HG03457 (cell line): ENCODE results near the gene BBC3.
A peak's percentile ranks its signal among the peaks of the same experiment; 100 is the strongest.

Source experiments
- ATAC-seq: cut with Tn5 transposase; IDR thresholded peaks from one replicate; pipeline ENCODE4 v1.9.1; 2021; ENCODE audit warnings: moderate number of reproducible peaks; ENCODE audit not compliant: unreplicated experiment

The BBC3 gene

GRCh38 chr19:47231215-47232054 lies 436 bp upstream of the BBC3 start:
- ATAC-seq, result no peak

GRCh38 chr19:47230054-47230920 lies 712 bp downstream of the BBC3 start:
- ATAC-seq, result peak; percentile 21

GRCh38 chr19:47229676-47230053 lies 1.3 kb downstream of the BBC3 start:
- ATAC-seq, result no peak

GRCh38 chr19:47228937-47229675 lies 1.9 kb downstream of the BBC3 start:
- no peak for ATAC-seq

- no peak for ATAC-seq
Observed at GRCh38 chr19:47228168-47228936, 2.6 kb downstream of the BBC3 start.

DNA sequence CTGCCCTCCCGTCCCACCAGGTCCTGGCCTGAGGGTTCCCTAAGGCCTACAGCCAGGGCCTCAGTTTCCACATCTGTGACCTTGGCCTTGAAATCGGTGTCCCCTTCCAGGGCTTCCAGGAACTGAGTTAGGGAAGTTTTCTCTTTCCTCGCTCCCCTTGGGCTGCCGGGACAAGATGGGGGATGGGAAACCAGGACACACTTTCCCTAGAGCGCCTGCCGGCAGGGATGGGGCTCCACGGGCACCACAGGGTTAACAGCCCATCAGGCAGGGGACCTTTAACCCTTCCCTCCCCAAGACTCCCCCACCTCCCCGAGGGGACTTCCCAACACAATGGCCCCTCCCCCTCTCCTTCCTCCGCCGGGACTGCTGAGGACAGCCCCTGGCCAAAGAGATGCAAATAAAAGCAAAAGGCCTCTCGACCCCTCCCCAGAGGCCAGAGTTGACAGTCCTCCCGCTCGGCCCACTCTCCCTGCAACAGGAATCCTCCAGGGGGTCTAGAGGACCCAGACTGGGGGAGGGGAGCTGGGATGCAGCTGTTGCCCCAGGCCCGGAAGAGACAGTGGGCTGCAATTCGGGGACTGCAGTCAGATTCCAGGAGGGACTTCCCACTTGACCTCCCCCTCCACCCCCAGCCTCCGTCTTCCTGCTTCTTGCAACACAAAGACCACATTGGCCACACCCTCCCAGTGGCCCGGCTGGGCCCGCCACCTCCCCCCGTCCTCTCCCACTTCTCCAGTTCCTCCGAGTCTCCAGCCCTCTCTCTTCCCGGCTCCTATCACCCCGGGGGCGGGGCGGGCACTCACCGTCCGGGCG lies 3.4 kb downstream of the BBC3 start:
- no peak for ATAC-seq

DNA sequence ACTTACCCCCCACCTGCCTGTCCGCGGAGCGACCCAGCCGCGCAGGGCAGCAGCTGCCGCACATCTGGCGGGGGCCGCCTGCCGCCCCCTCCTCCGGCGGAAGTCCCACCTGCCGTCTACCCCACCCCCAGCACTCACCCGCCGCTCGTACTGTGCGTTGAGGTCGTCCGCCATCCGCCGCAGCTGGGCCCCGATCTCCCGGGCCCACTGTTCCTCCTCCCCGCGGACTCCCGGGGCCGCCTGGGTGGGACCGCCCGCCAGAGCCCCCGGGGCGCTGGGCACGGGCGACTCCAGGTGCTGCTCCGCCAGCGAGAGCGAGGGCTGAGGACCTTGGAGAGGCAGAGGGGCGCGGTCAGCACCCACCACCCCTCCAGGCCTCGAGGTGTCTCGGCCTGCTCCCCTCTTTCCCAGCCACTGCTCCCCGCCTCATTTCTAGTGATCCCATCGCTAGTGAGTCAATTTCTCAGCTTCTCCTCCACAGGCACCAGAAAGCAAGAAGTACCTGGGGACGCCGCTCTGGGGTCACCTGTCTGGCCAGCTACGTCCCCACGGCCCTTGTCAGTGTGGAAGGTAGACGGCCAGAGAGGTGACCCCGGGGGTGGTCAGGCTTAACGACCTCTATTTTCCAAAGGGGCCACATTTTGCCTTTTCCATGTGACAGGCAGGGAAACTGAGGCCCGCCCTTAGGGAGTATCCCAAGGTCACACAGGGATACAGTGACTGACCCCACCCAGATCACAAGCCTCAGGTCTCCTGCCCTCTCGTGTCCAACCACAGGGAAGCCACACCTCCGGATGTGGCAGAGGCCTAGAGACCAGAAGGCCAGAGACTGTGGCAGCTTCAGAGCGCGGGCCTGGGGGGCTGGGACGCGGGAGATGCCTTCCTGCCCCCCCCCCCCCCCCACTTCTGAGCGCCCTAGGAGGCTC lies 4.3 kb downstream of the BBC3 start:
- ATAC-seq, result peak; percentile 3

GRCh38 chr19:47225746-47226425 lies 5.1 kb downstream of the BBC3 start:
- peak; percentile 38 for ATAC-seq

GRCh38 chr19:47221890-47222289 lies 9.1 kb downstream of the BBC3 start:
- ATAC-seq, result no peak

GRCh38 chr19:47221080-47221841 lies 9.7 kb downstream of the BBC3 start:
- no peak for ATAC-seq

DNA sequence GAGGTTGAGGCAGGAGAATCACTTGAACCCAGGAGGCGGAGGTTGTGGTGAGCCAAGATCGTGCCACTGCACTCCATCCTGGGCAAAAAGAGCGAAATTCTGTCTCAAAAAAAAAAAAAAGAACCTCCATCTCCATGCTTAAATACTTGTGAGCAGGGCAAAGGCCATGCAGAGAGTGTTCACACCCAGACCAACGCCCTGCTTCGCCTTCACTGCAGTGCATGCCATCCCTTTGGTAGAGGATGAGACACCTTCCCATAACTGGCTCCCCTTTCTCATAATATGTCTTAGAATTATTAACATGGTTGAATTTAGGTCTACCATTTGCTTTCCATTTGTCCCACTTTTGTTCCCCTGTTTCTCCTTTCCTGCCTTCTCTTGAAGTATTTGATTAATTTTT lies 15.4 kb downstream of the BBC3 start:
- ATAC-seq, result no peak

DNA sequence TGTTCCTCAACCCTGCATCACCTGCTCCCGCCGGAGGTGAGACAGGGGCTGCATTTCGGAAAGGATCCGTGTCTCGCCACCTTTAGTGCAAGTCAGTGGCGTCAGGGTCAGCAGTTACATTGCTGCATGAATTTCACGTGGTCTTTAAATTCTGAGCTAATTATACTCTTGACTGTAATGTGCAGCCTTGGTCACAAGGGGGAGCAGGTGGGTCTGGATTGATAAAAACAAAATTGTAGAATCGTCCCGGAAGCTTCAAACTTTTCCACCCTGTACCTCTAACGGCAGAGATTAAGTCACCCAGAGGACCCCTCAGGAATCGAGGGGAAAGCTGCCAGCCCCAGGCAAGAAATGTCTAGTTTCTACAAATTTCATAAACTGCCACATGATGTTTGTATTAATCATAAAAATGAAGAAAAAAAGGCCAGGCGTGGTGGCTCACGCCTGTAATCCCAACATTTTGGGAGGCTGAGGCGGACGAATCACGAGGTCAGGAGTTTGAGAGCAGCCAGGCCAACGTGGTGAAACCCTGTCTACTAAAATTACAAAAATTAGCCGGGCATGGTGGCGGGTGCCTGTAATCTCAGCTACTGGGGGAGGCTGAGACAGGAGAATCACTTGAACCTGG lies 20.2 kb downstream of the BBC3 start:
- no peak for ATAC-seq

DNA sequence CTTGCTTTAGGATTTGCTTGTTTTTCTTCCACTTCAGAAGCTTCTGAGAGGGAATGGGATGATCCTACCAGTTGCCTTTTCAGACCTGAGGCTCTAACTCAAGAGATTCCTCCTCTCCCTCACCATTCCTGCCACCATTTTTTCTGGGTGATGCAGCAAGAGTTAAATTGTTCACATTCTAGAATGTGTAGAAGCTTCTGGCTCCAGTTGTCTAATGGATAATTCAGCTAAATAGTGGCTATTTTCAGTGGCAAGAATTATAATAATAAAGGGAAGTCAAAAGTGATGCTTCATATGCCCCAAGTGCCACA lies 20.9 kb downstream of the BBC3 start:
- ATAC-seq, result no peak

DNA sequence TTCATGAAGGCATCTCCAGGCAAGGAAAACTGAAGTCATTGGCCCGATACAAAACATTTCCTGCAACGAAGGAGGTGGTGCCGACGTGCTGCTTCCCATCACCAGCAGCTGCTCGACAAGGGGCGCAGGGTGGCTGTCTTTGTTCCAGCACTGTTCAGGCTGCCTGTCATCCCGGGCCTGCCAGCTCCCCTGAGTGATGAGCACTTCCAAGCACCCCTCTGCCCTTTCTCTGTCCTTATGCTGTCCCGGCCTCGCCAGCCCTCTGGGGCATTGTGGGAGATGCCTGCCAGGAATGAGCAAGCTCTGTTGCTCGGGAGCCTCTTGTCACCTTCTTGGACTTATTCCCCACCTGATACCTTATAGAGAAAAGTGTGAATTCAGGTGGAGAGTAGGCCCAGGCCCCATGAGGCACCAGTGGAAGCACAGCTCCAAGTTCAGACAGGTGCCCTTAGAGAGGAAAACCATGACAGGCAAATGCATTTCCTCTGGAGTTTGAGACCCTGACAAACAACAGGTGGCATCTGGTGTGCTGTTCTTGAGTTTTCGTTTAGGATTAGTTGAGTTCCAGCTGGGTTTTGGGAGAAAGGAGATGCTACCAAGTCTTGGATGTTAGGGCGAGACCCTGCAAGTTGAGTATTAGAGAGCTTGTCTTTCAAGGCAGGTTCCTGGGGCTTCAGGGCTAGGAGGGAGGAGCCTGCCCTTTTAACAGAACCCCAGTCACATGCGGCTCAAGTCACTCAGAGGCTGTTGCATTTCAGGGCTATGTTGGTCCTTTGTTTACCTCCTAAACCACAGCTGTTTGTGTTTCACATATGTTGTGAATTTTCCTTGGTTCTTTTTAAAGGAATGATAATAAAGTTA lies 21.4 kb downstream of the BBC3 start:
- no peak for ATAC-seq

GRCh38 chr19:47203254-47203653 lies 27.7 kb downstream of the BBC3 start:
- ATAC-seq, result no peak

DNA sequence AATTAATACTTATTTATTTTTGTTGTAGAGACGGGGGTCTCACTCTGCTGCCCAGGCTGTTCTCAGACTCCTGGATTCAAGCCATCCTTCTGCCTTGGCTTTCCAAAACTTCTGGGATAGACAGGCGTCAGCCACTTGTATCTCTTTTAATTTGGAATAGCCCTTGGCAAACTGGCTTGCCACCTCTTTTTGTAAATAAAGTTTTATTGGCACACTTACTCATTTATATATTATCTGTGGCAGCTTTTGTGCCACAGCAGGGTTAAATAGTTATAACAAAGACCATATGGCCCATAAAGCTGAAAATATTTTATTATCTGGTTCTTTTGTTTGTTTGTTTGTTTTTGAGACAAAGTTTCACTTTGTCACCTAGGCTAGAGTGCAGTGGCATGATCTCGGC lies 30.5 kb downstream of the BBC3 start:
- ATAC-seq, result no peak
